ENCODE data around the gene PLXNA4.

PLXNA4 gene

GRCh38 chr7:132422502-132423111 is 153.7 kb downstream of the PLXNA4 start:
- DNase-seq (ENCODE audit: low read depth in 2 of 2, low spot score in 1 of 2), result no peak

GRCh38 chr7:132420527-132420926 is 155.7 kb downstream of the PLXNA4 start:
- DNase-seq (ENCODE audit: low read depth in 2 of 2, low spot score in 1 of 2), result no peak

- DNase-seq (ENCODE audit: low read depth in 2 of 2, low spot score in 1 of 2), result no peak
These were observed 156.7 kb downstream of the PLXNA4 start for GRCh38 chr7:132419542-132419941.

- DNase-seq (ENCODE audit: low read depth in 2 of 2, low spot score in 1 of 2), result no peak
These were observed 157.4 kb downstream of the PLXNA4 start for GRCh38 chr7:132418840-132419239.

GRCh38 chr7:132417103-132417906 is 159.0 kb downstream of the PLXNA4 start:
- no peak for DNase-seq (ENCODE audit: low read depth in 2 of 2, low spot score in 1 of 2)

- no peak for DNase-seq (ENCODE audit: low read depth in 2 of 2, low spot score in 1 of 2)
These were observed 159.9 kb downstream of the PLXNA4 start for GRCh38 chr7:132416395-132416794.

GRCh38 chr7:132415259-132415658 is 161.0 kb downstream of the PLXNA4 start:
- no peak for DNase-seq (ENCODE audit: low read depth in 2 of 2, low spot score in 1 of 2)

- DNase-seq (ENCODE audit: low read depth in 2 of 2, low spot score in 1 of 2), result no peak
These were observed 161.4 kb downstream of the PLXNA4 start for GRCh38 chr7:132414857-132415256.

GRCh38 chr7:132412435-132412834 is 163.8 kb downstream of the PLXNA4 start:
- DNase-seq (ENCODE audit: low read depth in 2 of 2, low spot score in 1 of 2), result no peak

GRCh38 chr7:132410861-132411541 is 165.3 kb downstream of the PLXNA4 start:
- DNase-seq (ENCODE audit: low read depth in 2 of 2, low spot score in 1 of 2), result no peak

GRCh38 chr7:132410385-132410784 is 165.9 kb downstream of the PLXNA4 start:
- no peak for DNase-seq (ENCODE audit: low read depth in 2 of 2, low spot score in 1 of 2)

- DNase-seq (ENCODE audit: low read depth in 2 of 2, low spot score in 1 of 2), result no peak
These were observed 168.5 kb downstream of the PLXNA4 start for GRCh38 chr7:132407764-132408163.

- no peak for DNase-seq (ENCODE audit: low read depth in 2 of 2, low spot score in 1 of 2)
These were observed 170.2 kb downstream of the PLXNA4 start for GRCh38 chr7:132406039-132406438.

- DNase-seq (ENCODE audit: low read depth in 2 of 2, low spot score in 1 of 2), result no peak
These were observed 172.0 kb downstream of the PLXNA4 start for GRCh38 chr7:132404261-132404660.

GRCh38 chr7:132403465-132404110 is 172.7 kb downstream of the PLXNA4 start:
- DNase-seq (ENCODE audit: low read depth in 2 of 2, low spot score in 1 of 2), result no peak

GRCh38 chr7:132402751-132403245 is 173.5 kb downstream of the PLXNA4 start:
- no peak for DNase-seq (ENCODE audit: low read depth in 2 of 2, low spot score in 1 of 2)

GRCh38 chr7:132402096-132402495 is 174.2 kb downstream of the PLXNA4 start:
- no peak for DNase-seq (ENCODE audit: low read depth in 2 of 2, low spot score in 1 of 2)

- no peak for DNase-seq (ENCODE audit: low read depth in 2 of 2, low spot score in 1 of 2)
These were observed 175.6 kb downstream of the PLXNA4 start for GRCh38 chr7:132400561-132401142.

GRCh38 chr7:132399367-132399766 is 176.9 kb downstream of the PLXNA4 start:
- DNase-seq (ENCODE audit: low read depth in 2 of 2, low spot score in 1 of 2), result no peak

GRCh38 chr7:132398253-132398925 is 177.9 kb downstream of the PLXNA4 start:
- no peak for DNase-seq (ENCODE audit: low read depth in 2 of 2, low spot score in 1 of 2)

GRCh38 chr7:132397070-132397469 is 179.2 kb downstream of the PLXNA4 start:
- no peak for DNase-seq (ENCODE audit: low read depth in 2 of 2, low spot score in 1 of 2)

Data from stimulated activated CD8-positive, alpha-beta memory T cell treated with anti-CD3 and anti-CD28 coated beads, Interleukin-4, amount 100 ng/mL, for 1 hour (primary cell).